Ovary (tissue), 3 donors: Measurements from ENCODE around the gene CHST13.

Experiments used
- EP300 ChIP-seq: sonication (generic); formaldehyde crosslinking; IDR thresholded peaks from one replicate; pipeline ENCODE4 v1.6.1; 2017; ENCODE audit warnings: antibody characterized with exemption
- POLR2A ChIP-seq: fragments of 450-650 bp; IDR thresholded peaks from one replicate; pipeline ENCODE4 v1.6.1; 2017; ENCODE audit warnings: antibody characterized with exemption, mild to moderate bottlenecking, moderate library complexity
- TF ChIP-seq, protein P1 (sequence below), 3 donors: fragments of 450-650 bp in 2 of 3; fragments of 200-600 bp in 1 of 3; IDR thresholded peaks; one replicate each; pipeline versions ENCODE4 v1.5.1 to v1.8.0; 2016 to 2022; ENCODE audit warnings: antibody characterized with exemption in 3 of 3, mild to moderate bottlenecking in 1 of 3
- donor health status: DM: no; HTN: no; CAD: no.

DNA sequence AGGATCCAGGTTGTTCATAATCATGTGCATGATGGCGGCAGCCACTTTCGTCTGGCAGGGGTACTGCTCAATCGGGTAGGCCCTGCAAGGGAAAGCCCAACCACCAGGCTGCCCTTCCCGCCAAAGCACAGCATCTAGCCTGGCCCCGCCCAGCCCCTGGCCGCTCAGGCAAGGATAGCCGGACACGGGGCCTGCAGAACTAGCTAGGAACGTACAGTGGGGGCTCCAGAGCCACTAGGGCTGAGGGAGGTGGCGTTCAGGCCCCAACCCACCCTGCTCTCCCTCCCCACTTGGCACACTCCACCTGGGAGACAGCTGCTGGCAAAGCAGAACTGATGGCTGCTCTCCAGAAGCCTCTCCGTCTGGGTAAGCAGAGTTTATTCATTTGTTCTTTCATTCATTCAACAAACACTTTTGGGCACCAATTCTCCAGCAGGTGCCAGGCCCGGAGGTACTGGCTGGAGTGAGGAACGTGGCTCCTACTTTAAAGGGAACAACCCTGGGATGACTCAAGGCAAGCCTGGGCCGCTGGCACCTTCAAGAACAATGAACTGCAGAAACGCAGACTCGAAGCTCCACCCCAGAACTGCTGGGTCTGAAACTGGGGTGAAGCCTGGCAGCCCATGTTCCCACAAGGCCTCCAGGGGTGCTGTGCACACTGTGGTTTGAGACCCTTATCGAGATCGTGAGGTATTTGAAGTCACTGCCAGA is 14.2 kb upstream of the CHST13 start:
- no peak for TF ChIP-seq POLR2A
- TF ChIP-seq, protein P1, sequence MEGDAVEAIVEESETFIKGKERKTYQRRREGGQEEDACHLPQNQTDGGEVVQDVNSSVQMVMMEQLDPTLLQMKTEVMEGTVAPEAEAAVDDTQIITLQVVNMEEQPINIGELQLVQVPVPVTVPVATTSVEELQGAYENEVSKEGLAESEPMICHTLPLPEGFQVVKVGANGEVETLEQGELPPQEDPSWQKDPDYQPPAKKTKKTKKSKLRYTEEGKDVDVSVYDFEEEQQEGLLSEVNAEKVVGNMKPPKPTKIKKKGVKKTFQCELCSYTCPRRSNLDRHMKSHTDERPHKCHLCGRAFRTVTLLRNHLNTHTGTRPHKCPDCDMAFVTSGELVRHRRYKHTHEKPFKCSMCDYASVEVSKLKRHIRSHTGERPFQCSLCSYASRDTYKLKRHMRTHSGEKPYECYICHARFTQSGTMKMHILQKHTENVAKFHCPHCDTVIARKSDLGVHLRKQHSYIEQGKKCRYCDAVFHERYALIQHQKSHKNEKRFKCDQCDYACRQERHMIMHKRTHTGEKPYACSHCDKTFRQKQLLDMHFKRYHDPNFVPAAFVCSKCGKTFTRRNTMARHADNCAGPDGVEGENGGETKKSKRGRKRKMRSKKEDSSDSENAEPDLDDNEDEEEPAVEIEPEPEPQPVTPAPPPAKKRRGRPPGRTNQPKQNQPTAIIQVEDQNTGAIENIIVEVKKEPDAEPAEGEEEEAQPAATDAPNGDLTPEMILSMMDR (IDR thresholded peaks at IDR 0.05) = no peak
- TF ChIP-seq EP300 = no peak
